Heart left ventricle (tissue), 16 donors: ENCODE measurements around the gene SPC24. TPM values are rescaled to one million over a fixed set of nuclear protein-coding genes. Genes with fewer than 3 reads are reported as not detected.

Experiments
- ATAC-seq, 4 donors: fragments of 200-7000 bp; cut with Tn5 transposase; one replicate each; pipeline ENCODE4 v1.9.1; 2020 to 2022; ENCODE audit warnings: moderate library complexity in 4 of 4, mild to moderate bottlenecking in 3 of 4, moderate number of reproducible peaks in 1 of 4
- DNase-seq, 5 donors: peaks; one replicate each; pipeline ENCODE4 v3.0.0-alpha.2; 2020
- H3K27ac ChIP-seq, 12 donors: fragments of 200-600 bp; sonication (generic) in 4 of 12; one replicate each; pipeline versions ENCODE4 v1.5.0 to v1.8.0; 2016 to 2022; ENCODE audit warnings: mild to moderate bottlenecking in 2 of 12
- H3K27me3 ChIP-seq, 9 donors: fragments of 200-600 bp; sonication (generic) in 2 of 9; one replicate each; pipeline versions ENCODE4 v1.5.1 to v1.8.0; 2016 to 2022; ENCODE audit warnings: mild to moderate bottlenecking in 3 of 9
- H3K36me3 ChIP-seq, 9 donors: fragments of 200-600 bp; sonication (generic) in 2 of 9; one replicate each; pipeline versions ENCODE4 v1.5.0 to v1.8.0; 2018 to 2022; ENCODE audit warnings: mild to moderate bottlenecking in 2 of 9
- H3K4me1 ChIP-seq, 12 donors: fragments of 200-600 bp; sonication (generic) in 4 of 12; one replicate each; pipeline versions ENCODE4 v1.5.0 to v1.8.0; 2016 to 2022; ENCODE audit warnings: mild to moderate bottlenecking in 3 of 12
- H3K4me3 ChIP-seq, 12 donors: fragments of 200-600 bp; sonication (generic) in 4 of 12; one replicate each; pipeline versions ENCODE4 v1.5.0 to v1.8.0; 2017 to 2022; ENCODE audit warnings: mild to moderate bottlenecking in 9 of 12, moderate library complexity in 4 of 12
- H3K9me3 ChIP-seq, 12 donors: fragments of 200-600 bp; sonication (generic) in 4 of 12; one replicate each; pipeline versions ENCODE4 v1.5.0 to v1.8.0; 2016 to 2022; ENCODE audit warnings: mild to moderate bottlenecking in 1 of 12
- CTCF ChIP-seq, 12 donors: fragments of 200-600 bp; sonication (generic) in 4 of 12; IDR thresholded peaks; one replicate each; pipeline versions ENCODE4 v1.5.0 to v1.8.0; 2018 to 2022; ENCODE audit warnings: antibody characterized with exemption in 12 of 12, mild to moderate bottlenecking in 5 of 12
- POLR2A ChIP-seq, 2 donors: fragments of 450-650 bp; IDR thresholded peaks; one replicate each; pipeline ENCODE4 v1.6.1; 2017; ENCODE audit warnings: antibody characterized with exemption in 2 of 2, mild to moderate bottlenecking in 2 of 2, moderate library complexity in 2 of 2
- WGBS, 4 donors: extraction: QIAGEN DNeasy Blood & Tissue Kit in 2 of 4; methylation state at CpG; one replicate each; pipeline versions ENCODE4 v1.1.5 to v1.1.7; 2013 to 2018; 5-methylcytosine and 5-hydroxymethylcytosine counted together
- intact Hi-C, 10 donors: fragments of 100-400 bp; cut with DNase I; formaldehyde crosslinking; loops; one replicate each; pipeline versions ENCODE4 v1.11.1 to v1.14.2; 2022
- long read RNA-seq, 3 donors: library from polyadenylated mRNA; unstranded; transcript quantifications; one replicate each; pipeline ENCODE4 v2.0.0, GENCODE V29; 2020 to 2021
- polyA plus RNA-seq, 2 donors: library from polyadenylated mRNA; stranded (reverse); fragments of 200-250 nt; gene quantifications; one replicate each; pipeline ENCODE4 v1.2.3, GENCODE V29; 2013
- total RNA-seq, 9 donors: library from RNA; depleted of rRNA in 2 of 9; stranded (reverse); fragments of >200 nt in 2 of 9; fragmentation: NEBNext Ultra II Directional in 3 of 9; extraction: Animal tissue kit (Norgen Biotek cat#: 25700) in 3 of 9; gene quantifications; one replicate each; pipeline versions ENCODE4 v1.1.0 to v1.2.4, GENCODE V29; 2016 to 2023
- donor health status: ischemic (EF 13 %, LVEDD 7.1; RV severe dilation, severe dysfunction).
- donor health status: healthy with polysubstance abuse.
- donor health status: DM: no; HTN: yes; CAD: no.
- donor health status: DM: no; HTN: no; CAD: no.
- donor health status: ischemic (EF 25% LVEDD 6.9; RV normal size, moderate dysfunction).
- donor health status: ischemic (EF 25% LVEDD 5.7; RV mildly dilated, moderate dysfunction).
- donor health status: healthy.
- donor health status: DM: yes; HTN: yes; CAD: no.
- donor health status: ischemic (EF 35%, LVEDD 5.7; RV mildly dilated, moderate dysfunction).
- donor health status: nonischemic (EF 11% LVEDD 7.7; RV severe dilation, severe dysfunction).
- donor health status: DM: yes; HTN: yes; CAD: no.
- donor health status: PGD.
- donor health status: ischemic (EF 29% LVEDD 5.4; RV normal size, mild dysfunction).
- donor health status: nonischemic (EF 23%, LVEDD 6.1; RV moderate dilation, normal function).

Gene SPC24, protein sequence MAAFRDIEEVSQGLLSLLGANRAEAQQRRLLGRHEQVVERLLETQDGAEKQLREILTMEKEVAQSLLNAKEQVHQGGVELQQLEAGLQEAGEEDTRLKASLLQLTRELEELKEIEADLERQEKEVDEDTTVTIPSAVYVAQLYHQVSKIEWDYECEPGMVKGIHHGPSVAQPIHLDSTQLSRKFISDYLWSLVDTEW
- total RNA-seq (10 to 100 TPM in 1 of 9 donors, 1 to 10 TPM in 8; 1.7 to 10.7 (median 5.2) TPM), polyA plus RNA-seq (1 to 10 TPM; 1.4 to 3.0 TPM)
- long read RNA-seq, donor 1, partial matches to known transcripts = 0 of 1 reads
- long read RNA-seq, donor 1, other reads (novel, unspliced or antisense) = 0 of 1 reads
- long read RNA-seq, donor 2, transcript SPC24-206 (5 exons, 2,315 nt) = major isoform, 6 of 7 reads
- long read RNA-seq, donor 2, partial matches to known transcripts = 0 of 7 reads
- long read RNA-seq, donor 2, other reads (novel, unspliced or antisense) = 1 of 7 reads
- long read RNA-seq, donor 3, partial matches to known transcripts = 1 of 2 reads
- long read RNA-seq, donor 3, other reads (novel, unspliced or antisense) = 1 of 2 reads

- peaks cover 0 to 5% (median 0%) of the 10 kb centered on the region in 12 donors for H3K9me3 ChIP-seq
- H3K4me1 ChIP-seq = peaks cover 0 to 64% (median 34%) of the 10 kb centered on the region in 12 donors
- no peaks in the 10 kb centered on the region for H3K27me3 ChIP-seq
- H3K27ac ChIP-seq = peak within 1 kb of the TSS; percentile 30 to 89 (median 74)
- intact Hi-C loops = loop anchor here in 4 of 10 donors (5.0 kb wide), 2 partner anchors 37 to 42 kb away; partner anchors contain the start of gene KANK2 (in 3 of the 4)
- H3K36me3 ChIP-seq = no peaks in the 10 kb centered on the region
- peak in 1 of 12 donors; percentile 7 for TF ChIP-seq CTCF (IDR thresholded peaks at IDR 0.05)
- peak in 1 of 2 donors; percentile 76 for TF ChIP-seq POLR2A (IDR thresholded peaks at IDR 0.05)
- DNase-seq = peak; percentile 95 to 98 (median 97)
- 0 to 1% (median 1%) methylated on average over 35 to 50 of the region's 50 CpGs for WGBS, 4 donors
- H3K4me3 ChIP-seq = peak within 1 kb of the TSS; percentile 25 to 78 (median 60)
- ATAC-seq = peak; percentile 90 to 96 (median 94)
Observed at GRCh38 chr19:11155373-11156120, at the start of gene SPC24. SPC24 (minus strand) TSS chr19:11155782; CDS start chr19:11155776, 6 bp downstream.

GRCh38 chr19:11204943-11205349 lies 49.4 kb upstream of the SPC24 start:
- H3K27ac ChIP-seq = peak overlapping the region in 11 of 12 donors; percentile 78 to 97 (median 91)
- peaks cover 0 to 32% (median 24%) of the 10 kb centered on the region in 12 donors for H3K4me1 ChIP-seq
- peak in 2 of 5 donors; percentile 54 to 57 for DNase-seq
- intact Hi-C loops = loop anchor here in 9 of 10 donors (1.0 to 10.0 kb wide), 5 partner anchors 68 to 270 kb away; no protein-coding TSS in a partner anchor
- TF ChIP-seq POLR2A (IDR thresholded peaks at IDR 0.05) (no peak), CTCF (IDR thresholded peaks at IDR 0.05) (no peak)
- no peaks in the 10 kb centered on the region for H3K27me3 ChIP-seq
- H3K4me3 ChIP-seq = no peak overlapping the region
- WGBS, 4 donors = 45 to 48% (median 47%) methylated on average over 5 of the region's 5 CpGs
- H3K36me3 ChIP-seq = peaks cover 0 to 83% (median 48%) of the 10 kb centered on the region in 9 donors
- no peaks in the 10 kb centered on the region for H3K9me3 ChIP-seq
- no peak for ATAC-seq

DNA sequence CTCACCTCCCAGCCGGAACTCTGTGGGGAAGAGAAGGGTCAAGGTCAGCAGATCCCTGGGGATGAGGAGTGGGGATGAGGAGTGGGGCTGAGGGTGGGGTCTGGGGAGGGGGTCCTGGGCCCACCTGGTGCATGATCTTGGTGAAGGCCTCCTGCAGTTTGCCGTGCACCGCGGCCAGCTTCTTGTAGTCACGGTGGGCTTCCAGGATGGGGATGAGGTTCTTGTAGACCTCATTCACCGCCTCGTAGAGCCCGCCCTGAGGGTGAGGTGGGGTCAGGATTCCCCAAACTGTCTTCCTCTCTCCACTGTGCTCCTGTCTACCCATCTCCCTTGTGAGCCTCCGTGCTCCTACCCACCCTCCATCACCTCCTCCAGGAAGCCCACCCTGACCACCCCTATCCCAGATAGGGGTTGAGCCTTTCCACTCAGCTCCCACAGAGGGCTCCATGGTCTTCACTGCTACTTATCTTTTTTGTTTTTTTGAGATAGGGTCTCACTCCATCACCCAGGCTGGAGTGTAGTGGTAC lies 48.6 kb upstream of the SPC24 start:
- Histone ChIP-seq H3K4me1 (peaks cover 0 to 35% (median 24%) of the 10 kb centered on the region in 12 donors), H3K27ac (peak overlapping the region; percentile 78 to 97 (median 90)), H3K27me3 (no peaks in the 10 kb centered on the region), H3K9me3 (no peaks in the 10 kb centered on the region), H3K4me3 (peak overlapping the region in 9 of 12 donors; percentile 1 to 43 (median 35)), H3K36me3 (peaks cover 0 to 89% (median 46%) of the 10 kb centered on the region in 9 donors)
- intact Hi-C loops = loop anchor here in 9 of 10 donors (1.0 to 10.0 kb wide), 5 partner anchors 67 to 269 kb away; no protein-coding TSS in a partner anchor
- TF ChIP-seq POLR2A (IDR thresholded peaks at IDR 0.05) (no peak), CTCF (IDR thresholded peaks at IDR 0.05) (peak in 2 of 12 donors; percentile 15 to 29)
- WGBS, 4 donors = 62 to 87% (median 75%) methylated on average over 8 to 9 of the region's 9 CpGs
- DNase-seq (no peak), ATAC-seq (peak in 1 of 4 donors; percentile 1)
